ENCODE results near the gene PRR18. TPM values are rescaled to one million over a fixed set of nuclear protein-coding genes. Genes with fewer than 3 reads are reported as not detected.

PRR18 gene
- total RNA-seq, 1 donor from 2014 or later, result not detected

DNA sequence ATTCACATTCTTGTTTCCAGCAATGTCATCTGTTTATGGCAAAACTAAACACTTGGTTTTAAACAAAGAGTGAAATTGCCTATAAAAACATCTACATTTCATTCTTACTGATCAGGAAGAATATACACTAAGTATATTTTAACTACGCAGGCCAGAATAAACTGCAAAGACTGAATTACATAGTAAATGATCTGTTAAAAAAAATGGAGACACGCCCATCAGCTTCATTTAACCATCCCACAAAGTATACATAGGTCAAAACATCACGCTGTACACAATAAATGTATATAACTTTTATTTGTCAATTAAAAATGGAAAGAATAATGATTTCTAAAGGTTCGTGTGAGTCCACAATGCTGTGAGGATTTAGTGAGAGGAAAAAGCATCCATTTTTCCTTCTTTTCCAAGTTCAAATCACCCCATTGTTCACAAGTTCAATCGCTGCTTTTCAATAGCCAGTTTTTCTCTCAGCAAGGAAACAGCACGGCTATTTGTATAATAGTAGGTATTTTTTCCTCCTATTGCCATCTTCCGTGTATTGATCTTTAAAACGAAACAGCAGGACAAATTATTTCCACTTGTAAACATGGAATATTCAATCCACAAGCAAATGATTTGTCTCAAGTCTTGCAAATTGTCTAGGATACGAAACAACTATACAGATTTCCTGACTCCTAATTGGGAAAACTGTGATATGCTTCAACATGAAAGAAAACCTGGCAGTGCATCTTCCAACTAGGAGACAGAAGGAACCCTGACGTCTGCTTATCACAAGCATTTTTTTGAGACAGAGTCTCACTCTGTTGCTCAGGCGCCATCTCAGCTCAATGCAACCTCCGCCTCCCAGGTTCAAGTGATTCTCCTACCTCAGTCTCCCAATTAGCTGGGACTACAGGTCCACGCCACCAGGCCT is 23.6 kb upstream of the PRR18 start:
- Mint-ChIP-seq H3K9me3 (ENCODE audit: unreplicated experiment) (no peaks in the 10 kb centered on the region), H3K4me3 (ENCODE audit: unreplicated experiment) (no peak overlapping the region), H3K4me1 (ENCODE audit: unreplicated experiment) (peaks cover 7% of the 10 kb centered on the region), H3K27ac (ENCODE audit: unreplicated experiment) (no peak overlapping the region), H3K27me3 (ENCODE audit: unreplicated experiment) (no peaks in the 10 kb centered on the region), H3K36me3 (ENCODE audit: unreplicated experiment) (peaks cover 22% of the 10 kb centered on the region)
- no peak for DNase-seq (ENCODE audit: extremely low spot score, unreplicated experiment)
- TF ChIP-seq, protein P1, sequence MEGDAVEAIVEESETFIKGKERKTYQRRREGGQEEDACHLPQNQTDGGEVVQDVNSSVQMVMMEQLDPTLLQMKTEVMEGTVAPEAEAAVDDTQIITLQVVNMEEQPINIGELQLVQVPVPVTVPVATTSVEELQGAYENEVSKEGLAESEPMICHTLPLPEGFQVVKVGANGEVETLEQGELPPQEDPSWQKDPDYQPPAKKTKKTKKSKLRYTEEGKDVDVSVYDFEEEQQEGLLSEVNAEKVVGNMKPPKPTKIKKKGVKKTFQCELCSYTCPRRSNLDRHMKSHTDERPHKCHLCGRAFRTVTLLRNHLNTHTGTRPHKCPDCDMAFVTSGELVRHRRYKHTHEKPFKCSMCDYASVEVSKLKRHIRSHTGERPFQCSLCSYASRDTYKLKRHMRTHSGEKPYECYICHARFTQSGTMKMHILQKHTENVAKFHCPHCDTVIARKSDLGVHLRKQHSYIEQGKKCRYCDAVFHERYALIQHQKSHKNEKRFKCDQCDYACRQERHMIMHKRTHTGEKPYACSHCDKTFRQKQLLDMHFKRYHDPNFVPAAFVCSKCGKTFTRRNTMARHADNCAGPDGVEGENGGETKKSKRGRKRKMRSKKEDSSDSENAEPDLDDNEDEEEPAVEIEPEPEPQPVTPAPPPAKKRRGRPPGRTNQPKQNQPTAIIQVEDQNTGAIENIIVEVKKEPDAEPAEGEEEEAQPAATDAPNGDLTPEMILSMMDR (IDR thresholded peaks at IDR 0.05), result no peak

DNA sequence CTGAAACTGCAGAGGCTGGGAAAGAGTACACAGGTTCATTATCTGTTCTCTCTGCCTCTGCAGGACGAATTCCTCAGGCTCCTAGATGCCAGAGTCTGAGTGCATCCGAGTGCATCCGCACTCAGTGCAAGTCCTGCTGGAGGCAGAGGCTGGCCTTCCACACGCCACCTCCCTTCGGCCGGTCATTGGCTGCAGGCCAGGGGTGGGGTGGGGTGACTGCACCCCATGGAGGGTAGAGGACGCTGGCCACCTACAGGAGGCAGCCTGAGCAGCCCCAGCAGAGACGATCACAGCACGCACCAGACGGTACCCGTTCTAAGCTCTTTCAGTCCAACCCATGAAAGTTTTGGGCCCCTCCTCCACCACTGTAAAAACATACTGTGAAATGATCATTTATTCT is 22.4 kb upstream of the PRR18 start:
- H3K4me3 Mint-ChIP-seq (ENCODE audit: unreplicated experiment), result no peak overlapping the region
- TF ChIP-seq, protein P1 (IDR thresholded peaks at IDR 0.05), result peak; percentile 37
- peaks cover 25% of the 10 kb centered on the region for H3K36me3 Mint-ChIP-seq (ENCODE audit: unreplicated experiment)
- no peaks in the 10 kb centered on the region for H3K27me3 Mint-ChIP-seq (ENCODE audit: unreplicated experiment)
- no peak for DNase-seq (ENCODE audit: extremely low spot score, unreplicated experiment)
- no peaks in the 10 kb centered on the region for H3K9me3 Mint-ChIP-seq (ENCODE audit: unreplicated experiment)
- no peak overlapping the region for H3K27ac Mint-ChIP-seq (ENCODE audit: unreplicated experiment)
- peaks cover 7% of the 10 kb centered on the region for H3K4me1 Mint-ChIP-seq (ENCODE audit: unreplicated experiment)

DNA sequence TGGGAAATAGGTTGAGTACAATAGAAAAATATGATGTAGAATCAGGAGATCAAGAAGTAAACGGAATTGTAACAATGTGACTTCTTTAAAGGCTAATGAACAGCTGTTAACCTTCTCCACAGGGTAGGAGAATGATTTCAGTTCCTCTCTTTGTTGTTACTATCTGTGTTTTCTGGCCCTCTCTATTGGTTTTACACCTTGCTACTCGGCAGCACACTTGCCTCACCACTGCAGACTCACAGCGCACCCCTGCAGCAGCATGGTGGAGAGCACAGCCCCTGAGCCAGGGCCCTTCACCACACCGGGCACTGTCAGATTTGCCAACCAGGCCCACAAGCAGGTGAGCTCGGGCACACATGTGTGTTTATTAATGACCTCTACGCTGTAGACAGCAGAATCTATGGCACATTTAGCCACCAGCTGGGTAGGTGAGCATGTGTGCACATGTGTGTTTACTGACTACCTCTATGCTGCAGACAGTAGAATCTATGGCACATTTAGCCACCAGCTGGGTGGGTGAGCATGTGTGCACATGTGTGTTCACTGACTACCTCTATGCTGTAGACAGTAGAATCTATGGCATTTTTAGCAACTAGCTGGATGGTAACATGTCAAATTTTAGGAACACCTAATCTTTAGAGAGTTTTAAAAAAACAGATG is 17.3 kb upstream of the PRR18 start:
- Mint-ChIP-seq H3K9me3 (ENCODE audit: unreplicated experiment) (no peaks in the 10 kb centered on the region), H3K4me3 (ENCODE audit: unreplicated experiment) (no peak overlapping the region), H3K36me3 (ENCODE audit: unreplicated experiment) (peaks cover 40% of the 10 kb centered on the region), H3K4me1 (ENCODE audit: unreplicated experiment) (peaks cover under 1% of the 10 kb centered on the region), H3K27ac (ENCODE audit: unreplicated experiment) (no peak overlapping the region), H3K27me3 (ENCODE audit: unreplicated experiment) (no peaks in the 10 kb centered on the region)
- TF ChIP-seq, protein P1 (IDR thresholded peaks at IDR 0.05), result no peak
- no peak for DNase-seq (ENCODE audit: extremely low spot score, unreplicated experiment)

DNA sequence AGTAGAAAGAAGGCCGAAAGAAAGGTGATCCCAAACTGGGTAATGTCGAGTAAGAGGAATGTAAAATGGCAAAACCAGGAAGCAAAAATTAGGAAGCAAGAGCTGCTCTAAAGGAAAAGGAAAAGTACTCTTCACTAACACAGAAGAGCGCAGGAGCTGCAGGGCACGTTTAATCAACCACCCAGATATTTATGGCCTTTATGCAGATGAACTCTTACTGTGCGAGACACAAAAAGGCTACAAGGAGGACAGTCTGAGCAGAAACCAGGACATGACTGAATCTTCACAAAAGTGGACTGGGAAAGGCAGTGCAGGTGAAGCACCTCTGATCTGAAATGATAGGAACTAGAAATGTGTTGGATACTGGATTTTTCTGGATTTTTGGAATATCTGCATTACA is 15.2 kb upstream of the PRR18 start:
- Mint-ChIP-seq H3K27me3 (ENCODE audit: unreplicated experiment) (no peaks in the 10 kb centered on the region), H3K36me3 (ENCODE audit: unreplicated experiment) (peaks cover 48% of the 10 kb centered on the region), H3K27ac (ENCODE audit: unreplicated experiment) (no peak overlapping the region), H3K4me1 (ENCODE audit: unreplicated experiment) (no peaks in the 10 kb centered on the region), H3K9me3 (ENCODE audit: unreplicated experiment) (no peaks in the 10 kb centered on the region), H3K4me3 (ENCODE audit: unreplicated experiment) (no peak overlapping the region)
- TF ChIP-seq, protein P1 (IDR thresholded peaks at IDR 0.05), result no peak
- DNase-seq (ENCODE audit: extremely low spot score, unreplicated experiment), result no peak
